ENCODE measurements around the gene SSH2. TPM values are rescaled to one million over a fixed set of nuclear protein-coding genes. Genes with fewer than 3 reads are reported as not detected.

The SSH2 gene
- total RNA-seq, 2 donors from 2014 or later = 36.1 to 41.5 TPM

DNA sequence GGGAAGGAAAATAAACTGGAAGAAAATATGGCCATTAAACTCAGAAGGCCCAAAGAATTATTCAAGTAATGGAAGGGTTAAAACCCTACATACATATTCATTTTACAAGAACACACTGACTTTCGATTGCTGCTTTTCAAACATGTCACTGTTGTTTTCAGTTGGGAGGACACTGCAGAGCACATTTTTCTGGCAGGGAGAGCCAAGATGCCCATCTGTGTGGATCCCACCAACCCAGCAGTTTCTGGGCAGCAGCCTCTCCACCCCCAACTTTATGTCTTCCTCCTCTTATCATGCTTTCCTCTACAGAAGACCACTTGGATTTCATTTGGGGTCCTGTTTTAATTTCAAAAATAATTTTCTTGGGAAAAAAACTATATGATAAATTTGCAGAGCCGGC lies 300.2 kb downstream of the SSH2 start:
- DNase-seq (no peak), ATAC-seq (no peak)
- intact Hi-C loops (cut with DNase I, micrococcal nuclease) = no loop called here

DNA sequence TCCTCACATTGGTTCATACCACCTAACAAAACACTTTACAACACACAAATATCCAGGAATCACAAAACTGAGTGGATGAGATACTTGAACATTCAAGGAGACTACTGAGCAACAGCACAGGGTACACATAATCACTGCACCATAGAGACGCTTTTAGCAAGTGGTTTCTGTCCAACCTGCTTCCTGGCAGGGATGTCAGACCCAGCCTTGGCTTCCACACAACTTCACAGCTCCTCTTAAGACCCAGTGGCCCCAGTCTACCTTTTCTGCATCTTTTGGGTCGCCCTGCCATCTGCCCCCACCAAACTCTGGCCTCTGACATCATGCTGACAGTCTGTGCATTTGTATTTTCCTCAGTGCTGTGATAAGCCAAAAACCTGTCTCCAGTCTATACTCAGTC lies 301.4 kb downstream of the SSH2 start:
- no peak for ATAC-seq
- intact Hi-C loops (cut with DNase I, micrococcal nuclease) = no loop called here
- DNase-seq = no peak

DNA sequence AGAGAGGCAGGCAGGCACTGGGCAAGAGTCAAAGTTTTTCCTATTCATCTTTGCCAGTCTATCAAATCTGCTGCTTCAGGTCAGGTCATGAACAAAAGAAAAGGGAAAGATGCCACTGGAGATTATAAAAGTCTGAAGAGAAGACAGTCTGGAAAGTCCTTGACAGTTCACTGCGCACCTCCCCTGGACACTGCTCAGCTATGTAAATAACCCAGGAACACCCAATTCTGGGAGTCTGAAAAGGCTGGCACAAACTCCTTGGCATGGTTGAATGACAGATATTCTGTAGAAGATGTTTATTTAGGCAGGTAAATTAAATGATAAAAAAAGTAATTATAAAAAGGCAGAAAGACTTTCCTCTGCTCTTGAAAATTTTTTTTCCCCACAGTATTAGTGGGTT lies 302.1 kb downstream of the SSH2 start:
- ATAC-seq = no peak
- DNase-seq = no peak
- intact Hi-C loops (cut with DNase I, micrococcal nuclease) = no loop called here

DNA sequence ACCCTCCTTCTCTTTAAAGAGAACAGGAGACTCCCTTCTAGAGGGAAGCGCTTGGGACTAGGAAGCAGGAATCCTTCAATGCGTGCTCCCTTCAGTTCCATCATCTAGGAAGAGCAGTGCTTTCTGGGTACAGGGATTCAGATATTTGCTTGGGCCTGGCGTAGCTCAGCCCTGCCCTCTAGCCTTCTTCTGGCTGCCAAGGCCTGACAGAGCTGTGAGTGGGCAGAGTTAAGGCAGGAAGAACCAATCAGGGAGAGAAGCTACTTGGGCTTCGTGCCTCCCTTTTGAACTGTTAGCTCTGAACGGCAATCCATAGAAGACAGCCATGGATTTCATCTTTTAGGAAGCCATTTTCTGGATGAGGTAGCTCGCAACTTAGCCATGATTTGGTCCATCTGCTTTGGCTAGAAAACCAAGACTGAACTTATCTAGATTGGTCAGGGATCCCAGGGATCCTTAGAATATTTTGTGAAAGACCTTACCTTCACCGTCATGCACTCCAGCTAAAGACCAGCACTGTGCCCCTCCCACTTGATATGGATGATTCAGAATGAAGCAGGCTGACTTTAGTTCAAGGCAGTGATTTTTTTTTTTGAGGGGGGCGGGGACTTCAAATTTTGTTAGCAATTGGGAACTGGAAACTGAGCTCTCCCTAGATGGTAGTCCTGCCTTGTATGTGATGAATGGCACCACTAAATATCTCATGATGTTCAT lies 304.8 kb downstream of the SSH2 start:
- intact Hi-C loops (cut with DNase I, micrococcal nuclease) = no loop called here
- ATAC-seq (no peak), DNase-seq (no peak)

DNA sequence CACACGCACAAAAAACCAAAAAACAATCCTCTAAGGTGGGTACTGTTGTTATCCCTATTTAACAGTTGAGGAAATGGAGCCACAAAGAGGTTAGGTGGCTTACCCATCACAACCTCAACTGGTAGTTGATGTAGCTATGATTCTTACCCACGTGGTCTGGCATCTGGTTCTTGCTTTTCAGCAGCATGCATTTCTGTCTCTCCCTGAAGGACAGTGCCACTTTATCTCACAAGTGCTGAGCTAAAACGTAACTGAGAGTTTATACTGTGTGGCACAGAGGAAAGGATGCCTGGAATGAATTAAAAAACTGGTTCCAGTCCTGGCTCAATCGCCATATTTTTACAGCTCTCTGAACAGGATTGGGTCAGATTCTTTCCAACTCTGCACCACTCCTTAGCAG lies 305.4 kb downstream of the SSH2 start:
- intact Hi-C loops (cut with DNase I, micrococcal nuclease) = no loop called here
- no peak for ATAC-seq
- DNase-seq = no peak

DNA sequence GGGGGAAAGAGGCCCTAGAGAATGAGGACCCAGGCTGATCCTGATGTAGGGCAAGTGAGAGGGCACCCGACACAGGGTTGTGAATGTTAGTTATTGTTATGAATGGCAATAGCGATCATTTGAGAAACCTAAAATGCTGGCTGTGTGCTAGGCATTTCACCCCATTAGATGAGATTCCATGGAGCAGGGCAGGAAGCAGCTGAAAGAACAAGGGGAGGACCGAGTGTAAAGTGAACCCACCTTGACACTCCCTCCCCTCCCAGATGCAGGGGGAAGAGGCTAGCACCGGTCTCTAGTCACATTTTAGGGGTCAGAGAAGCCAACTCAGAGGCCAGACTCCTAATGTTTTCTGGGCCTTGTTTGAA lies 306.8 kb downstream of the SSH2 start:
- ATAC-seq (no peak), DNase-seq (no peak)
- intact Hi-C loops (cut with DNase I, micrococcal nuclease) = no loop called here

DNA sequence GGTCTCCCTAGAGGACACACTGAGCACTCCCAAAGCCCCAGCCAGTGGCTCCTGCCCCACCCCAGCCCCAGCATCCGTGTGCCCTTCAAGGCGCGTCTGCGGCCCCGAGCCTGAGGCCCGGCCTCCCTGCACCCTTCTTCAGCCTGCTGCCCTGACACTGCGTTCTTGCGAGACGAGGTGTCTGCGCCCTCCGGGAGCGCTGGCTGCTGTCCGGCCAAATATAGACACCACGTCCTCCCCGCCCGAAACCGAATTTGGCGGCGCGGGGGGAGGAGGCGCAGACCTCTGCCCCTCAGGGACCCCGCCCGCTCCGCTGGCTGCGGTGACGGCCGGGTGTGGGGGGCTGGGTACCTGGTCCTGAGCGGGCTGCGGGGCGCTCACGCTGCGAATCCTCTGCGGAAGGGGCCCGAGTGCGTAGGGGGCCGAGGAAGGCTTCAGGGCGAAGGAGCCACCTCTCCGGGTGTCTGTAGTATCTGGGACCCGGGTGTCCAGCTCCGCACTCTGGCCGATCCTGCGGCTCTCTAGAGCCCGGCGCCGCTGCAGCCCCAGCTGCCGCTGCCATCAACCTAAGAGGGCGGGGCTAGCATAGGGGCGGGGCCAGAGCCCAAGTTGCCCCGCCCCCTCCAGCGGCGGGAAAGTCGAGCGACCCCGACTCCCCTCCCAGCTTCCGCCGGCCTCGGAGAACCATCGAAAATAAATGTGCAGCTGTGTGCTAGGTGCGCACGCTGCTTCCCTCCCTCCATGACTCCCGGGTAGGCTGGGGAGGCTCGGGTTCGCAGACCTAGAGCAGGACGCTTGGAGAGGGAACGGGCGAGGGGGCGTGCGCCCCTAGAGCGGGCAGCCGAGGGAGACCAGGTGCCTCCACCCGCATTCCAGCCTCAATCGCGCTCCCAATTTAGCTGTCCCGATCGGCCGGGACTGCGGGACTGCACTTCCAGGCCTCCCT lies 307.4 kb downstream of the SSH2 start, which contains the start of gene CORO6:
Gene CORO6, minus strand, starts transcription at position 576 of the 946 bp plus-strand sequence. CDS start 1,491 bp downstream, outside the sequence.
- peak; percentile 56 for ATAC-seq
- intact Hi-C loops (cut with DNase I, micrococcal nuclease) = no loop called here
- peak; percentile 35 to 63 for DNase-seq

DNA sequence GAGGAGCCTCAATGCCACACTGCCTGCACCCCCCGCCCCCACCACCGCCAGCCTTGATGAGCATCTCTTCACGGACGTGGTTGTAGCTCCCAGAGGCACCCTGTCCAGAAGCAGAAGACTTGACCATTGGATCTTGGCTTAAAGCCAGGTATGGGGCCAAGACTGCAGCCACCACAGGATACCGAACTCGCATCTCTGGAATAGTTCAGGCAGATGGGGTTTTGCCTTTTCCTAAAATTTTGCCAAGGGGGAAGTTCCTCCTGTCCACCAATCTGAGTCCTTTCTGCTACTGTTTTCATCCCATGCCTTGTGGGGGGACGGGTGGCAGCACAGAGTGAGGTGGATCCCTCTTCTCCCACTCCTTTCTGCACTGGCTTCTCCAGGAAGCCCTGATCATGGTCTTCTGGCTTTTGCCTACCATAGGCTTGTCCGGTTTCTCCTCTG lies 308.3 kb downstream of the SSH2 start:
- no peak for DNase-seq
- intact Hi-C loops (cut with DNase I, micrococcal nuclease) = no loop called here
- ATAC-seq = no peak

GRCh38 chr17:29620779-29621500 lies 309.1 kb downstream of the SSH2 start:
- ATAC-seq (no peak), DNase-seq (no peak)
- intact Hi-C loops (cut with DNase I, micrococcal nuclease) = no loop called here

GRCh38 chr17:29620271-29620670 lies 309.8 kb downstream of the SSH2 start:
- no peak for DNase-seq
- intact Hi-C loops (cut with DNase I, micrococcal nuclease) = no loop called here
- ATAC-seq = no peak

DNA sequence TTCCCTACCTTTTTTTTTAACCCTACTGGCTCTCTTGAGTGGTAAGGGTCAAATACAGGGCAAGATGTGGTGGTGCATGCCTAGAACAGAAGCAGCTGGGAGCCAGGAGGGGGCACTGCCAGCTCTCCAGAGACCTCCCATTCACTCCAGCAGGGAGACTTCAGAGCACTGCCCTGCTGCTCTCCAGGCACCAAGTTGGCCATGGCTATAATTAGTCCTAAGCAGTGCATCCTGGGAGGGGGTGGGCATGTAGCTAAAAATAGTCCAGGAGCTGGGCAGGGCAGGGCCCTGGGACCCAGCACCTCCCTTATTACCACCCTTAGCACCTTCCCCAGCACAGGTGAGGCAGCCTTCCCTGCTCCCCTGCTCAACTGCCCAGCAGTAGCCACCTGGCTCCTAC lies 310.8 kb downstream of the SSH2 start:
- DNase-seq (no peak), ATAC-seq (no peak)
- intact Hi-C loops (cut with DNase I, micrococcal nuclease) = no loop called here

- DNase-seq (no peak), ATAC-seq (no peak)
- intact Hi-C loops (cut with DNase I, micrococcal nuclease) = no loop called here
Observed at GRCh38 chr17:29618272-29619065, 311.6 kb downstream of the SSH2 start.

DNA sequence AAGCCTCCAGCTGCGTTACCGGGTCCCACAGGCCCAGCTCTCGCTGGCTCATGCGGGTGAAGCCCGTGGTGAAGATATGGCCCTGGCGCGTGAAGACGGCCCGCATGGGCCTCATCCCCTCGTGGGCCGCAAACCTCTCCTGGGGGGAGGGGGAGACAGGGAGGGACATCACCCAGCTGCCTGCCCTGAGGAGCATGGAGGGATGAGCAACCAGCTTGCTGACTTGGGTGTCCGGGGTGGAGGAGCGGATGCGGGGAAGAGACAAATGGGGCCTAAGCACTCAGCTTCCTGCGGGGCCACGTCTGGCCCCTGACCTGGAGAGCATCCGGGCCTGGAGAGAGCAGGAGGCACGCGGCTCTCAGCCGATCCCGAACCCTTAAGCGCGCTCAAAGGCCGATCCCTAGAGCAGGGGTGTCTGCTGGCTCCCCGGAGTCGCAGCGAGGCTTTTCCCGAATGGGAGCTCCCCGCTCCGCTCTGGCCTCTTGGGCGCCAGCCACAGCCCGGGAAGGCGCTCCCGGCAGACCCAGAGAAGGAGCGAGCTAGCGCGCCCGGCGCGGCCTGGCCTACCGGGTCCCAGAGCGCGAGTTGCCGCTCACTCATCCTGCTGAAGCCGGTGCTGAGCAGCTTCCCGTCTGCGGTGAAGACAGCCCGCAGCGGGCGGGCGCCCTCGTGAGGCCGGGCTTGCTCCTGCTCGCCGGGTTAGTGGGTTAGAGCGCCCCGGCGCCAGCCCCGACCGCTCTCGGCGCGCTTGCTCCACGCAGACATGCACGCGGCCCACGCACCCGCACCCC lies 312.4 kb downstream of the SSH2 start:
- peak; percentile 66 for ATAC-seq
- intact Hi-C loops (cut with DNase I, micrococcal nuclease) = no loop called here
- DNase-seq = peak; percentile 79 to 89

DNA sequence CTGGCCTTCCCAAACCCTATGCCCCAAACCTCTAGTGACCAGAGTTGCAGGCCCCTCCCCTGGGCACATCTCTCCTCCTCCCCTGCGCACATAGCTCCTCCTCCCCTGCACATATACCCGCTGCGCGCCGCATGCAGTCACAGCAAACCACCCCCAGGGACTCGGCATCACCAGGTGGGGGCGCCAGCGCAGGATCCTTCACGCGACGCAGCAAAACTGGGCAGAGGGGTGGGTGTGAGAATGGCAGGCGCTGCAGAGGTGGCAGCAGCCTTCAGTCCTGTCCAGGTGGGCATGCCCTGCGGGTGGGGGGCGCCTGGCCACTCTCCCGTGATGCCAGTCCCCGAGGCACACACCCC lies 312.9 kb downstream of the SSH2 start:
- ATAC-seq = peak; percentile 67
- intact Hi-C loops (cut with DNase I, micrococcal nuclease) = no loop called here
- peak; percentile 89 to 90 for DNase-seq

- ATAC-seq (no peak), DNase-seq (peak in 1 of 2 donors; percentile 39)
- intact Hi-C loops (cut with DNase I, micrococcal nuclease) = no loop called here
Observed at GRCh38 chr17:29616300-29617048, 313.6 kb downstream of the SSH2 start.

- intact Hi-C loops (cut with DNase I, micrococcal nuclease) = no loop called here
- peak; percentile 79 to 89 for DNase-seq
- peak; percentile 73 for ATAC-seq
Observed at GRCh38 chr17:29615492-29616299, 314.3 kb downstream of the SSH2 start.

DNA sequence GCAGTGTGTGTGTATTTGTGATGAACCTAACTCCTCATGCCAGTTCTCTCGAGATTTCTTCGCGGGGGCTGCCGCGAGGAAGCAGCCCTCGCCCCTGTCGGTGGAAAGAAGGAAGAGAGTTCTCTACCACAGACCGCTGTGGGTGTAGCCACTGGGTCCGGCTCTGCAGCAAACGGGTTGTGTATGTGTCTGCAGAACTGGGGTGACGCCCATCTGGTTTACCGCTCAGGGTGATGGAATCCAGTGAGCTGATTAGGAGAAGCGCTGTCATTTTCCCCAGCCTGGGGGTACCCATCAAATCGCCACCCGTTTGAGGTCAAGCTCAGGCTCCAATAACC lies 315.0 kb downstream of the SSH2 start:
- ATAC-seq (no peak), DNase-seq (peak; percentile 48 to 54)
- intact Hi-C loops (cut with DNase I, micrococcal nuclease) = no loop called here
